NCI-H345 (cell line): Measurements from ENCODE around the gene PMS1.
"Not testable (repeated sequence)": the region's sequence is repeated elsewhere in the genome, so short reads cannot be mapped to it uniquely, and the experiment has no call there.

Source experiments
- DNase-seq: peaks from one replicate; lab custom pipeline; 2025; lab: John Stamatoyannopoulos, UW

Gene PMS1

GRCh38 chr2:189865826-189866225, 81.6 kb downstream of the PMS1 start:
- no peak for DNase-seq

GRCh38 chr2:189866296-189866695, 82.0 kb downstream of the PMS1 start:
- no peak for DNase-seq

GRCh38 chr2:189868896-189869295, 84.6 kb downstream of the PMS1 start:
- no peak for DNase-seq

GRCh38 chr2:189870381-189871085, 86.3 kb downstream of the PMS1 start:
- DNase-seq, result no peak

- no peak for DNase-seq
These were observed 89.4 kb downstream of the PMS1 start for GRCh38 chr2:189873696-189874095.

GRCh38 chr2:189874586-189875320, 90.5 kb downstream of the PMS1 start:
- DNase-seq, result no peak

GRCh38 chr2:189876271-189876670, 92.0 kb downstream of the PMS1 start:
- no peak for DNase-seq

- no peak for DNase-seq
These were observed 95.4 kb downstream of the PMS1 start for GRCh38 chr2:189879716-189880081.

GRCh38 chr2:189880429-189880828, 96.2 kb downstream of the PMS1 start:
- no peak for DNase-seq

- DNase-seq, result no peak
These were observed 96.7 kb downstream of the PMS1 start for GRCh38 chr2:189880832-189881492.

- no peak for DNase-seq
These were observed 101.1 kb downstream of the PMS1 start for GRCh38 chr2:189885368-189885767.

- DNase-seq, result not testable (repeated sequence)
These were observed 108.5 kb downstream of the PMS1 start for GRCh38 chr2:189892546-189893294.

- no peak for DNase-seq
These were observed 112.6 kb downstream of the PMS1 start for GRCh38 chr2:189896809-189897208.

GRCh38 chr2:189899101-189899500, 114.9 kb downstream of the PMS1 start:
- no peak for DNase-seq

GRCh38 chr2:189900726-189901125, 116.5 kb downstream of the PMS1 start:
- DNase-seq, result no peak

GRCh38 chr2:189901664-189902063, 117.4 kb downstream of the PMS1 start:
- DNase-seq, result no peak

- DNase-seq, result no peak
These were observed 129.6 kb downstream of the PMS1 start for GRCh38 chr2:189913821-189914220.

GRCh38 chr2:189916651-189917050, 132.4 kb downstream of the PMS1 start:
- DNase-seq, result no peak
